Left cardiac atrium (tissue), 4 donors: ENCODE measurements around the gene GMPR2. TPM values are rescaled to one million over a fixed set of nuclear protein-coding genes. Genes with fewer than 3 reads are reported as not detected.
"Not testable (repeated sequence)": the region's sequence is repeated elsewhere in the genome, so short reads cannot be mapped to it uniquely, and the experiment has no call there.

Experiments used
- ATAC-seq, 2 donors: fragments of 200-7000 bp; cut with Tn5 transposase; one replicate each; pipeline ENCODE4 v1.9.1; 2020; ENCODE audit warnings: mild to moderate bottlenecking in 2 of 2, moderate library complexity in 2 of 2
- DNase-seq: peaks from one replicate; pipeline ENCODE4 v3.0.0-alpha.2; 2020
- intact Hi-C, 2 donors: fragments of 100-400 bp; cut with DNase I; formaldehyde crosslinking; loops; one replicate each; pipeline versions ENCODE4 v1.14.1 to v1.15.1; 2022 to 2023
- total RNA-seq, 2 donors: library from RNA; stranded (reverse); fragmentation: NEBNext Ultra II Directional; extraction: Animal tissue kit (Norgen Biotek cat#: 25700); gene quantifications; one replicate each; pipeline ENCODE4 v1.2.1, GENCODE V29; 2021
- donor health status: DM: no; HTN: yes; CAD: no.
- donor health status: DM: no; HTN: yes; CAD: no; lungs with severe emphysema.
- donor health status: DM: yes; HTN: yes; CAD: no.
- donor health status: Dilated cardiomyopathy.

GMPR2 gene
- total RNA-seq, 2 donors from 2014 or later, result 24.1 to 34.1 TPM

DNA sequence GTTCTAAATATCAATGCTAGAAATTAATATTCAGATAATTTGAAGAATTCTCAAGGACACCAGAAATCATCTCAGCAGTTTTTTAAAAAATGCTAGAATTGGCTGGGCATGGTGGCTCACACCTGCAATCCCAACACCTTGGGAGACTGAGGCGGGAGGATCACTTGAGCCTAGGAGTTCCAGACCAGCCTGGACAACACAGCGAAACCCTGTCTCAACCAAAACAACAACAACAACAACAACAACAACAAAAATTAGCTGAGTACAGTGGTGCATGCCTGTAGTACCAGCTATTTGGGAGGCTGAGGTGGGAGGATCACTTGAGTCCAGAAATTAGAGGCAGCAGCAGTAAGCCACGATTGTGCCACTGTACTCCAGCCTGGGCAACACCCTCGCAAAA is 13.6 kb upstream of the GMPR2 start:
- ATAC-seq, result no peak
- intact Hi-C loops, result no loop called here

DNA sequence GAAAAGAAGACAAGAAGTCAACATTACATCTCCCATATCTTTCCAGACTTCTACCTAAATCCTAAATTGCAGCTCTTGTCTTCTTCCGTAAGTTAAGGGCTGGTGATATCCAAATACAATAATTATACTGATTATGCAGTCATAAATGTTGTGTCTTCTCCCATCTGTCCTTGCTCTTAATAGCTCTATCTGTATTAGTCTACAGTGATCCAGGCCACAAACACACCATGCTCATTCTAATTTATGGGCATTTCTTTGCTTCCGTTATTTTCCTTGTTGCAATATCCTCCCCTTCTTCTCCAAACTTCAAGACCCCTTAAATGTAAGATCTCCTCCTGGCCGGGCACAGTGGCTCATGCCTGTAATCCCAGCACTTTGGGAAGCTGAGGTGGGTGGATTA is 13.2 kb upstream of the GMPR2 start:
- intact Hi-C loops, result no loop called here
- no peak for DNase-seq

More for the DNA sequence above, 13.6 kb upstream of the GMPR2 start:
- no peak for DNase-seq

DNA sequence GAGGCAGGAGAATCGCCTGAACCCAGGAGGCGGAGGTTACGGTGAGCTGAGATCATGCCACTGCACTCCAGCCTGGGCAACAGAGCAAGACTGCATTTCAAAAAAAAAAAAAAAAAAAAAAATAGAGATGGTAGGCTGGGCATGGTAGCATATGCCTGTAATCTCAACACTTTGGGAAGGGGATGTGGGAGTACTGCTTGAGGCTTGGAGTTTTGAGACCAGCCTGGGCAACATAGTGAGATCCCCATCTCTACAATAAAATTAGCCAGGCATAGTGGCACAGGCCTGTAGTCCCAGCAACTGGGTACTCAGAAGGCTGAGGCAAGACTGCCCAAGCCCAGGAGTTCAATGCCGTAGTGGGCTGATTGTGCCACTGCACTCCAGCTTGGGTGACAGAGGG is 9.7 kb upstream of the GMPR2 start:
- intact Hi-C loops, ATAC-seq, DNase-seq: not testable (repeated sequence)

More for the DNA sequence above, 13.2 kb upstream of the GMPR2 start:
- ATAC-seq, result no peak

DNA sequence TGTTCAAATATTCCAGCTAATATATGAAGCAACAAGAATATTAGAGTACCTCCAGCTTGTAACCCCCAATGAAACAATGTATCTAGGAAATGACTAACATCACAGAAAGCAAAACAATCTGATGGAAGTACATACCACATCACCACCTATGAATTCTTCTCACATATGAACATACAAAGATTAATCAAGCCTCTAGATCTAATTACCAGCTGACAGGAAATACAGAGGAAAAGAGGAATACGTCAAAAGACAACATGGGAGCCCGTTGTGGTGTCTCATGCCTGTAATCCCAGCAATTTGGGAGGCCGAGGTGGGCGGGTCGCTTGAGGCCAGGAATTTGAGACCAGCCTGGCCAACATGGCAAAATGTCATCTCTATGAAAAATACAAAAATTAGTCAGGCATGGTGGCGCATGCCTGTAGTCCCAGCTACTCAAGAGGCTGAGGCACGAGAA is 8.1 kb upstream of the GMPR2 start:
- DNase-seq, result no peak
- intact Hi-C loops, result no loop called here
- no peak for ATAC-seq

DNA sequence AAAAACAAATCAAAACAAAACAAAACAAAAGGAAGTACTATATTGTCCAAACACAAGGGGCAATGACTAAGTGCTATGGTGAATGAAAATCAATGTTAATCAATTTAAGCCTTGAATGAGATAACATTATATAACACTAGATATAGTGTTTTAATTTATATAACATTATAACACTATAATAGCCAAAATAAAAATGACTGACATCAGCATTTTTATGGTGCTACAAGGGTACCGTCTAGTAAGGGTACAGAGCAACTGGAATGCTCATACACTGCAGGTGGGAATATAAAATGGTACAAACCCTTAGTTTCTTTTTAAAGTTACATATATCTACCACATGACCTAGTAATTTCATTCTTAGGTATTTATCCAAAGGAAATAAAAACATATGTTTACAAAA is 6.3 kb upstream of the GMPR2 start:
- no peak for ATAC-seq
- intact Hi-C loops, result no loop called here
- DNase-seq, result no peak

DNA sequence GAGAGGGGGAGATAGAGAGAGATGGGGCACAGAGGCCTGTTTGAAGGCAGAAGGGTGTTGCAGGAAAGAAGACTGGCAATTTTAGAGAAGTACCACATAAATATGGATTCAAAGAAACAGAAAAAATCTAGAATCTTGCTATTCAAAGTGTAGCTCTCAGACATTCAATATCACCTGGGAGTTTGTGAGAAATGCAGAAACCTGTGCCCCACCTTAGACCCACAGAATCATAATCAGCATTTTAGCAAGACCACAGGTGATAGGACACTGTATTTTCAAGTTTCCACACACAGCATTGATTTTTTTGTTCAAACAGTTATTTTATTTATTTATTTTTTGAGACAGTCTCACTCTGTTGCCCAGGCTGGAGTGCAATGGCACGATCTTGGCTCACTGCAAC is 3.8 kb upstream of the GMPR2 start:
- no peak for ATAC-seq
- no peak for DNase-seq
- intact Hi-C loops, result no loop called here

DNA sequence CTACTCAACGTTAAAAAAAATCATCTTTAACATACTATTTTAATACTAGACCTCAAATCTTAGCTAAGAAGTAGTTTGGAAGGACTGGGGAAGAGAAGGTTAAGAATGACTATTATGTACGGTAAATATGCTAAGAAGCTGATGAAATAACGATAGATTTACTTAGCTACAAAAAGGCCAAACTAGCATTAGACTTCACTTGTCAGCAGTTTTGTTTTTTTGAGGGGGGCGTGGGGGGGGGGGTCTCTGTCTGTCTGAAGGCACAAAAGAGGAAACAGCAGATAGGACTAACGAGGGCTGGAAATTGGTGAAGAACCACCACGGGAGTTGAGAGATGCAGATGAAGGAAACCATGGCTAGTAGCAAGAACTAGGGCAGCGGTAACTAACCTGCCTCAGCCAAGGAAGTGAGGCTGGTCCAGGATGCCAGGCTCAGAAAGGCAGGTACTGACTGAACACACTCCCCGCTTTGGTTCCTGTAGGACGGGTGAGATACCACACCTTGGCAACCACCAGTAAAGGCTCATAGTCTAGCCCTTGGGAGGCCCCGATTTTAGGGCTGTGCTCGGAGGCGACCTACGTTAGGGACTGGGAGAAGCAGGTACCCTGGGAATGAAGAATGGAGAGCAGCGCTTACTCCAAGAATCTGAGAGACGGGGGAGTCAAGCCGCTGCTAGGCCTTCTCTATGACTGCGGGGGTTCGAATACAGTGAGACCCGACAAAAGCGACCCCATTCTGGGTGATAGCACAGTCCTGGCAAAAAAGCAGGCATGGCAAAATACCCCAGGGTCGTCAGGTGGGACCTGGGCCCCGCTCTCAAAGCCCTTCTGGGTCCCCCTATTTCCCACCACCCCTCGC is 1.2 kb upstream of the GMPR2 start:
- no peak for DNase-seq
- intact Hi-C loops, result no loop called here
- peak in 1 of 2 donors; percentile 6 for ATAC-seq

DNA sequence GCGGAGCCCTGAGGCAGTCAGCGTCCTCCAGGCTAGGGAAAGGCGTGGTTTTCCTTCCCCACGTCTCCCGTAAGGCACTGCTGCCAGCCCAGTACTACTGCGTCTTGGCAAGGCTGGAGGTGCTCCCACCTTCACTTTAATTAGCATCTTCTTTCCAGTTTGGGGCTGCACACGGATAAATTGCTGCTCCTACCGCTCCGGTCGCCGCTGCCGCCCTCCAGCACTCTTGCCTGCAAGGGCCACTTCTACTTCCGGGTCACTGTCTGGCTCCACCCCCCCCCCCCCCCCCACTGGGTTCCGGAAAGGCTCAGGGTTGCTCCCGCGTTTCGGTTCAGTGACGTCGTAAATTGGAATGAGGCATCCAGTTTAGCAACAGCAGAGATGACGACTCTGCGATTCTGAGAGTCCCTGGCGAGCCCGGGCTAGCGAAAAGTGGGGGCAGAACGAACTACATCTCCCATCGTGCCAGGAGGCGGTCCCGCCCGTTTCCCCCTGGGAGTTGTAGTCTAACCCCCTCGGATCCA is 546 bp upstream of the GMPR2 start, which contains the start of gene NEDD8:
Gene NEDD8, minus strand, starts transcription at position 247 of the 524 bp plus-strand sequence. Its CDS starts 100 bp downstream, at position 147.
- intact Hi-C loops, result no loop called here
- peak; percentile 86 to 90 for ATAC-seq
- DNase-seq, result peak; percentile 95

DNA sequence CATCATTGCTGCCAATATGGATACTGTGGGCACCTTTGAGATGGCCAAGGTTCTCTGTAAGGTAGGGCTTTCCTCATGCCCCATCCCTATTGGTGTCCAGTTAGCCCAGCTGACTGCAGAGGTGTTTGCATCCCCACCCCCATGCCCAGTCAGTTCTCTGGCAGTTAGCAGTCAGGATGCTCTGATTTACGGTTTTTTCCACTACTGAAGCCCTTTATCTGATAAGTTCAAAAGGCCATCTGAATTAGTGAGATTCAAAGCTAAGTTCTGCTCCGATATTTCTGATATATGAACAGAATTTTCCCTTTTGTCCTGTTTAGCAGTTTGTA is 773 bp downstream of the GMPR2 start:
- ATAC-seq (peak in 1 of 2 donors; percentile 3), DNase-seq (no peak)
- intact Hi-C loops, result no loop called here

DNA sequence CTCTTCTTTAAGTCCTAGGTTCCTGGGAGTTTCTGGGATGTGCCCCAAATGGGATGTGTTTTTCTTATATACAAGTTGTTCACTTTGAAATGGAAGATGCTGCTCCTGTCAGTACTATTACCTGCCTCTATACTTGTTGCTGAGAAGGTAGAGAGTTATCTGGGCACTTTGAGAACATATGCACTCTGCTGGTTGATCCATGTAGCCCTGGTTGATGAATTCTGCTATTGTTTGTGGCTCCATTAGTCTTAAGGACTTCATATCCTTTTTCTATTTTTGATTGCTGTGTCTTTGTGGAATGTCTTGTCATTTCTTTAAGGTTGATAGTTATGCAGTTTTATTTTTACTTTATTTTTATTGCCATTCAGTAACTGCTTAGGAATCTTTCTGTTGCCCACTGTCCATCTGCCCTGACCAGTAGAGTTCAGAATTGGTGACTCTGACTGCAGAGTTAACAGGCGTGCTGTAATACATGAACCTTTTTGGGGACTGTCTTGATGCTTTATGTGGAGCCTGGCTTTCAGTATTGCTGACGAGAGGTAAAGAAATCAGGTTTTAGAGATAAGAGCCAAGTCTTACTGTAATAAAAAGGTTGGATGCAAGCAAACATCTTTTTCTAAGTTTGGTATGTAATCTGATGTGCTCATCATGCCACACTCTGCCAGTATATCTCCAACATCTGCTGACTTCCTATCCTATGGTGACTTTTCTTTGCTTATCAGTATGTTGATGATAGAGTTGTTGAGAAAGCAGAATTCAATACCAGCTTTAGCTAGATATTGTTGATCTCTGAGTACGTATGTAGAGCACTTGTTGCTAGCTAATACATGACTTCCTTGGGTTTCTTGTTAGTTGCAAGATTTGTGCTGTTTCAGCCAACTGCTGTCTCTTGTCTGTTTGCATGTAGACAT is 1.6 kb downstream of the GMPR2 start:
- no peak for ATAC-seq
- no peak for DNase-seq
- intact Hi-C loops, result no loop called here

DNA sequence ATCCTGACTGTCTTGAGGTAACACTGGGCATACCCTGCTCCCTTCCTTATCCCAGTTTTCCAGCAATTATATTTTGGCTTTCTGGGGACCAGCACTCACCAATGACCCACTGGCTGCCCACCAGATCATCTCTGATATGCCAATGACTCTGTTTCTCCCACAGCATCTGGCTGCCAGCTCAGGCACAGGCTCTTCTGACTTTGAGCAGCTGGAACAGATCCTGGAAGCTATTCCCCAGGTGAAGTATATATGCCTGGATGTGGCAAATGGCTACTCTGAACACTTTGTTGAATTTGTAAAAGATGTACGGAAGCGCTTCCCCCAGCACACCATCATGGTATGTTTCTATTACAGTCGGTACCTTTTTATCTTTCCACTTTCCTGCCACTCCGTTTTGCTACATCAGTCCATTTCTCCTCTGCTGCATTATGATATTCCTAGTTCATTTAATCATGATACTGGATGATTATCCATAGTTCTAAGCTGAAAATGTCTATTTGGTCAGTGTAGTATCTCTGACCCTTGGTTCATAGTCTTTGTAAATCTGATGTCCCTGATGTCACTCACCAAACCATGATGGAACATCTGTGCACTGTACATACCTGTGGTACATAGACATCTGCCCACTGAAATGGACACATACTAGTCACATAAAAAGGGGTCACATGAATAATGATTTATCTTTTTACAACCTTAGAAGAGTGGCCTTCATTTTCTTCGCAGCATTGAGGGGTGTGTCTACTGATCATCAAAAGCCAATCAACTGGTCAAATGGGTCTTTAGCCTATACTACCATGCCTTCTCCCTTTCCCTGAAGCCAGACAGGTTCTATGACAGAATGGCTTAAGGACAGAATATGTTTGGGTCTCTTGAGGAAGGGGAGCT is 3.3 kb downstream of the GMPR2 start:
- intact Hi-C loops, result no loop called here
- DNase-seq (no peak), ATAC-seq (no peak)

DNA sequence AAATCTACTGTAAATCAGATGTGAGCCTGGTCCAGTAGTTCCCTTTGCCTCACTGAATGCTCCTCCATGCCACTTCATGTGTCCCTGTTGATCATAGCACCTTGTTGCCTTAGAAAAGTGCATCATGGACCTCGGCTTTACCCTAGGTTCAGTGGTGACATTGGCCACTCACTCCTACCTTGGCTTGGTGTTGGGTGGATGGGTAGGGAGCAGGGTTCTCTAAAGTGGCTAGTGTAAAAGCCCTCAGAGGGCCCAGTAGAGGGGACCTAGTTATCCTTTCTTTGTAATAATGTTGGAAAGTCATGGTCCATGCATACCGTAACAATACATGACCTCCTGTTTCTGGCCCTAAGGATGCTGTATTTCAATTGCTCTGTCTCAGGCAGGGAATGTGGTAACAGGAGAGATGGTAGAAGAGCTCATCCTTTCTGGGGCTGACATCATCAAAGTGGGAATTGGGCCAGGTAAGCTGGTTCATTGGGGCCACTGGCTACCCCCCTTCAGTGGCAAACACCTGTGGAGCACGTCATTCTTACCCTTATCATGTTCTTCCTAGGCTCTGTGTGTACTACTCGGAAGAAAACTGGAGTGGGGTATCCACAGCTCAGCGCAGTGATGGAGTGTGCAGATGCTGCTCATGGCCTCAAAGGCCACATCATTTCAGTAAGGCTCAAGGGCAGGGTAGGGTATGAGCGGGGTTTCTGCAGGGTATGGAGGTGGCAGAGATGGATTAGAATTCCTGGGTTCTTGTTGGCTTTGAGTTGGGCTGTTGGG is 4.1 kb downstream of the GMPR2 start:
- intact Hi-C loops, result no loop called here
- DNase-seq (no peak), ATAC-seq (no peak)

DNA sequence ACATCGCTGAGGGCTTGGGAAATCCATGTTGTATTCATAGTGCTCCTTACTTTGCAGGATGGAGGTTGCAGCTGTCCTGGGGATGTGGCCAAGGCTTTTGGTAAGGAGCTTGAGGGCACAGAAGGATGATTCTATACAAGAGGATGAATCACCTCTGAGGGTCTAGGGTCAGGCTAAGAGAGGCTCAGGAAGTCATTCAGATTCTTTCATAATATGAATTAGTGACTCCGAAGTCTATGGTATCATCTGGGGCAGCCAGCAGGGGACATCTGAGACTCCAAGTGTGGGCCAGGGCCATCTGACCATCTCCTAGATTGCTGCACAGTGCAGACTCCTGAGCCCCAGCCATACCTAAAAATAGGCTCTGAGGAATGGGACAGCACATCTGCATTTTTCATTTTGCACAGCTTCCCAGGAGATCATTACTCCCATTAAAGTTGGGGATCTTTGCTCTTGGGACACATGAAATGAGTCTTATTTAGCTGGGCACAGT is 4.8 kb downstream of the GMPR2 start:
- no peak for ATAC-seq
- intact Hi-C loops, result no loop called here
- no peak for DNase-seq

DNA sequence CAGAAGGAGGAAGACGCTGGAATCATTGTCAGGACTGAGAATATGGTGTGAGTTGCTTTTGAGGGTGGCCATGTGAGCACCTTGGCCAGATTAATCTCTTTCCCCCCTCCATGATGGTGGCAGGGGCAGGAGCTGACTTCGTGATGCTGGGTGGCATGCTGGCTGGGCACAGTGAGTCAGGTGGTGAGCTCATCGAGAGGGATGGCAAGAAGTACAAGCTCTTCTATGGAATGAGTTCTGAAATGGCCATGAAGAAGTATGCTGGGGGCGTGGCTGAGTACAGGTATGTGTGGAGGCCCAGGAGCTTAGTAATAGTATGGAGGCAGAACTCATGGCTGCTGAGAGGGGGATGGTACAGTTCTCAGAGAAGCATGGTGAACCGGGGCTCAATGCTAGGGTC is 5.4 kb downstream of the GMPR2 start:
- intact Hi-C loops, result no loop called here

DNA sequence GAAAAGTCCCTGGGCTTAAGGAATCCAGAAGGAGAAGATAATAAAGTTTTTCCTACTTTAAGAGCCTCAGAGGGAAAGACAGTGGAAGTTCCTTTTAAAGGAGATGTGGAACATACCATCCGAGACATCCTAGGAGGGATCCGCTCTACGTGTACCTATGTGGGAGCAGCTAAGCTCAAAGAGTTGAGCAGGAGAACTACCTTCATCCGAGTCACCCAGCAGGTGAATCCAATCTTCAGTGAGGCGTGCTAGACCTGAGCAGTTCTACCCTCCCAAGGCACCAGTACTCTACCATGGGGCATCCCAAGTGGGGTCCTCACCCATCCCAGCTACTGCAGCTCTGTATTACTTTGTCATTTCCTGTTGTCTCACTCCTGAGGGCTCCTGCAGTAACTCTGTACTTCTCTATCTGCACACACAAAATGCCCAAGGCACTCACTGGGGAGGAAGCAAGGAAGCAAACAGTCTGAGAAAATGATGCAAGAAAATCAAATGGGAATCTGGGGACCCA is 5.9 kb downstream of the GMPR2 start:
- intact Hi-C loops, result no loop called here
- DNase-seq (no peak), ATAC-seq (no peak)

More for the DNA sequence above, 5.4 kb downstream of the GMPR2 start:
- DNase-seq, result no peak
- no peak for ATAC-seq

DNA sequence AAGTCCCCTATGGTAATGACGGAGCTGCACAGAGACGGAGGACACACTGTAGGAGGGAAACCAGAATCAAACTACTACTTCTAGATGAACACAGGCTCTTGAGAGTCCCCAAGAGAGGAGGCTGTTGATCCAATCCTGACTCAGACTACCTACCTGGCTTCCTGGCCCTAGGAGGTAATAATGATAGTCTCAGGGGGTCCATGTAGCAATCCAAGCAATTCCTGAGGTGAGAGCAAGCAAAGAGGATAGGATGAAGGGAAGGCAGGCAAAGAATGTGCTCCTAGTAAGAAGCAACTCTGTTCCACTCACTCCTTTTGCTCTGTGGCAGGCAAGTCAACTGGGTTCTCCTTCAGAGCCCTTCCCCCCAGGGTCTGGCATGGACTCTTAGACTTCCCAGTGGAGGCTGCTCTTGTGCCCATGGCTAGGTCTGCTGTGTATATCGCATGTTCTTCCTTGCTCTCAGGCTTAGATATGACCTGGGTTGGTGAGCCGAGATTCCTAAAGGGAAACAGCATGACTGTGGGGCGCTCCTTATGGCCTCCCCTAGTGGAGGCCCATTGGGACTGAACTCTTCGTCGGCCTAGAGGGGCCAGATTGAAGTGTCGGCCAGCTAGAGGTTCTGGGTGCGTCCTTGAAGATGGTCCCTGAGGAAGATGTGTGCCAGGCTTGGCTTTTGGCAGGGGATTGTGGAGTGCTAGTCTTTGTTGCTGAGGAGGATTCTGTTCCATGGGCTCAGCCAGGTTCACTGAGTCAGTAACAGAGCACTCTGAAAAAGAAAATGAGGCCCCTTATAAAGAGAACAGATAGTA is 7.6 kb downstream of the GMPR2 start:
- DNase-seq (no peak), ATAC-seq (no peak)
- intact Hi-C loops, result no loop called here
